NCI-H2227 (cell line): ENCODE measurements around the gene ERBB4.
"Not testable (repeated sequence)": the region's sequence is repeated elsewhere in the genome, so short reads cannot be mapped to it uniquely, and the experiment has no call there.

Experiments used
- DNase-seq: peaks from one replicate; lab custom pipeline; 2025; ENCODE audit not compliant: unreplicated experiment; lab: John Stamatoyannopoulos, UW

Gene ERBB4

DNA sequence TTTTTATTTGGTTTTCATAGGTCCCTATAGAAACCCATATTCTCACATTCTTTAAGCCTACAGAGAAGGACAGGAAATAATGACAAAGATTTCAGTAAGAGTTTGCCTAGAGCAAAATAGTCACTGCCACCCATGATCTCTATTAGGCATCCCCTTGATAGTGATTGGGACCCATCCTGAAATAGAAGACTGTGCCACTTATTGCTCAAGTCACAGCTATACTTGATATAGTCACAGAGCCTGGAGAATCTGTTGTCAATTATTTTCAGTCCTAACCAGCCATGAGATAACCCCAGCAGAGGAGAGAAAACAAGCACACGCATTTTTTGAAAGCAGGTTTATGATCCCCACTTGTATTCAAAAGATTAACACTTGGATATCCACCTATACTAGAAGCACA is 8.2 kb downstream of the ERBB4 start:
- no peak for DNase-seq

GRCh38 chr2:212528106-212528856 is 10.3 kb downstream of the ERBB4 start:
- no peak for DNase-seq

GRCh38 chr2:212526059-212526458 is 12.5 kb downstream of the ERBB4 start:
- no peak for DNase-seq

- no peak for DNase-seq
These were observed 14.8 kb downstream of the ERBB4 start for GRCh38 chr2:212523756-212524155.

GRCh38 chr2:212520340-212520739 is 18.3 kb downstream of the ERBB4 start:
- DNase-seq = peak; percentile 52

DNA sequence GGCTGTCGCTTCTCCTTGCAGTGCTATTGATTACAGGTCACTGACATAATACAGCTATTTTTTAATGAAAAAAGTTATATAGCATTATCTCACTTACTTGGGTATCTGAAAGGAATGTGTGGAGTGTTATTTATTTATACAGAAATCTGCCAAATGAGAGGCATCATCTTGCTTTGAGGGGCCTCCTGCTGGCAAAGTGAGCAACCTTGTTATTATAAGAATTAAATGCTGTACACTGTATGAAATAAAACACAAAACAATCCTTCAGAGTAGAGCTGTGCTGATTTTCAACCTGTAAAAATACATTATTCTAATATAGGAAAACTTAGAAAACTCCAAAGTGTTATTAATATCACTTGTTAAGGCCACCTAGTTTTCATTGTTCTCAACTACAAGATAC is 20.9 kb downstream of the ERBB4 start:
- DNase-seq = no peak

GRCh38 chr2:212505586-212505985 is 33.0 kb downstream of the ERBB4 start:
- DNase-seq = no peak

DNA sequence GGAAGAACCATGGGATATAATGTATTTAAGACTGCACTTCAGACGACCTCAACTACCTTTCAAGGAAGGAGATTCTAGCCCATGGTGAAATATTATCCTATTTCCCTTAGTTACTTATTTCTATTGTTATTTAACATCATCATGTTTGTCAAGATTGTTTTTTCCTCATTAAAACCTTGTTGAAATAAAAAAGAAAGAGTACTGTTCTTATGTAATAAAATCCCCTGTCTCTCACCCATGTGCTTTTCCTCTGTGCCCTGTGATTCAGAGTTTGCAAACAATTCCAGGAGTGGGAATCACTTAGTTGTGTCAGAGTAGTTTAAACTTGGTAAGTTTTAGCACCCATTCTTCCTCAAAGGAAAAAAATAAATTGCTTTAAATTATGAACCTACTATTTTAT is 43.6 kb downstream of the ERBB4 start:
- DNase-seq = no peak

- DNase-seq = no peak
These were observed 44.1 kb downstream of the ERBB4 start for GRCh38 chr2:212494418-212495020.

- DNase-seq = no peak
These were observed 48.8 kb downstream of the ERBB4 start for GRCh38 chr2:212489719-212490346.

GRCh38 chr2:212488611-212489010 is 50.0 kb downstream of the ERBB4 start:
- no peak for DNase-seq

- no peak for DNase-seq
These were observed 54.0 kb downstream of the ERBB4 start for GRCh38 chr2:212484563-212485080.

DNA sequence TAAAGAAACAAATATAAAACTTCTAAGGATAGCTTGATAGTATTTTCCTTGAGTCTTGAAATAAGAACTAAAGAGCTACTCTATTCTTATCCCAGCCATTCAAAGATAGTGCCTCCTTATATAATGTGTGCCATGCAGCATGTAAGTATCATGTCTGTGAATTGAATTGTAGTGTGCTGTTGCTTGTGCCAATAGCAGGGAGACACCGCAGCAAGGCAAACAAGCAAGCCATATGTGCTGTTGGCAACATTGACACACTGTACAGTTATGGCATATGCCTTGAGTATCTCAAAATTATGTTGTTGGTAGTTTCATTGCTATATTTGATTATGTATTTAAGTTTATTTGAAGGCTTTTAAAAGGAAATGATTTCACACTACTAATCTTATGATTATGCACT is 58.2 kb downstream of the ERBB4 start:
- DNase-seq = no peak

DNA sequence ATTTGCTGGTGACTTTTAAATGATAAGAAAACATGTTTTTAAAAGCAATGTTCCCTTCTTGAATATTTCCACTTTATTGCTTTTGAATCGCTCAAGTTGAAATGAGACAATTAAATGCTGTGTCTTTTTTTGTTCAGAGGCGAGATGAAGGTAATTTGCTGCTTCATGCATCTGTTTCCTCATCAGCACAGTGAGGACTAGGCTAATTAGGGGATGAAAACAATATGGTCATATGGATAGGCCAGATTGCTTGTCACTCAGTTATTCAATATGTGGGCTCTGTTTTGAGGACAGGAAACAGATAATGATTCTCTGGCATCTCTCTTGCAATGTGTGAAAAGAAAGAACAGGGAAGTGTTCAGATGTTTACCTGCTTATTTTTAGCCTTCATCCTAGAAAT is 61.0 kb downstream of the ERBB4 start:
- DNase-seq = no peak

DNA sequence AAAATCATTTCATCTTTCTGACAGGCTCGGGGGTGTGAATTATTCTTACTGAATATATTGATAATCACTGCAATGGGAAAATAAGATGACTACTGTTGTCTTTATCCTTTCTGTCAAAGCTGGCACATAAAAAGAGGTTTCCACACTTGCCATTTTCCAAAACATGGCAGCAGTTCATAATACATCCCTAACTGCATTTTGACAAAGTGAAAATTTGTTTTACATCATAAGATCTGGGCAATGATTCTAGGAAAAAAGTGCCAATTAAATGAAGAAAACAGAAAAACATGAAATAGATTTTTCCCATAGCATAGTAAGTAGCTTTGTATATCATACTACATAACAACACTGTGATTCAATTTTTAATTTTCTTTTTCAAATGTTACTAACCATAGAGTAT is 65.4 kb downstream of the ERBB4 start:
- DNase-seq = no peak

- not testable (repeated sequence) for DNase-seq
These were observed 71.1 kb downstream of the ERBB4 start for GRCh38 chr2:212467551-212467950.

DNA sequence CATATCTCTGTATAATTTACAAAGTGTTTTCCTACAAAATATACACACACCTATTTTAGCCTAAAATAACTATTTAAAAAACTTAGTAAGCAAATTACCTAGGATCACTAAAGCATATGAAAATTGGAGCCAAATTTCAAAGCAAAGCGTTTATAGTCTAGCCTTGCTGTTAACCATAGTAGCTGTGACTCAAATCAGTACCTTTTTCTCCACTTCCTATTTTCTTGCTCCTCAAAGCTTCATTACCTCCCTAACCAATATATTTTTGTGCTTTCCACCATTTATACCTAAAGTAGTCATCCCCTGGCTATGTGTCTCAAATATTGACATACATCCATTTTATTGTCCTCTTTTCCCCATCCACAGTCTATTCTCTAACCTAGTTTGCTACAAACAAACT is 73.1 kb downstream of the ERBB4 start:
- no peak for DNase-seq

GRCh38 chr2:212461708-212462107 is 76.9 kb downstream of the ERBB4 start:
- not testable (repeated sequence) for DNase-seq

- no peak for DNase-seq
These were observed 84.5 kb downstream of the ERBB4 start for GRCh38 chr2:212454149-212454548.

DNA sequence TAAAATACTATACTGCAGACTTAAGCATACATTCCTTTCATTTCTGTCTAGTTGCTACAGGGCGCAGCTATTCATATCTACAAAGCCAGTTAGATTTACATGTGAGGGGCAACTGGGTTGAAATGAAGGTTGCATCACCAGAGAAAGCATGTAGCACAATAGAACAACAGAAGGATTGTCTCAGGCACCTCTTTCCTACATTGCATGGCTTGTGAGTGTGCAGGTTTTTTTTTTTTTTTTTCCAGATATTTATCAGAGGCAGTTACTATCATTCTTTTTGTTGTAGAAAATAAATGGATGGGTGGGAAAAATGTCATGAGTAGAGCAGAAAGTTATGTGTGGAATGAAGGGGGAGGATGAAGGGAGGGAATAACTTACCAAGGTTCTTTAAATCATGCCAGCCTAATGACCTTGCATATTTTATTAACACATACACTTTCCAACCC is 86.8 kb downstream of the ERBB4 start:
- DNase-seq = no peak

DNA sequence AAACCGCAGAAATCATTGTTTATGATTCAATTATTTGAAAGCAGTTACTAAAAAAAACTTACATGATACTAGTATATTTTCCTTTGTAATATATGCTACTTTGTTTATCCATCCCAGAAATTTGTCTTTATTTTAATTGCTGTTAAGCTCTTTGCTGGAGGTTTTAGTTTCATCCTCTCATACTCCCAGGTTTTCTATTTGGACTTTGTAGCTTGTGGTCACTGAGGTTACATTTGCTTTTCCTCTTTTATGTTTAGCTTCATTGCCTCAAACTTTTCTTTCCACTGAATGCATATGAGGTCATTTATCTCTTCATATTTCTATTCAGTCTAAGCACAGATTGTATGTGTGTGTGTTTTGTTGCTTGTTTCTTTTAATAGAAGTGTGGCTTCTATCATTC is 89.9 kb downstream of the ERBB4 start:
- no peak for DNase-seq

DNA sequence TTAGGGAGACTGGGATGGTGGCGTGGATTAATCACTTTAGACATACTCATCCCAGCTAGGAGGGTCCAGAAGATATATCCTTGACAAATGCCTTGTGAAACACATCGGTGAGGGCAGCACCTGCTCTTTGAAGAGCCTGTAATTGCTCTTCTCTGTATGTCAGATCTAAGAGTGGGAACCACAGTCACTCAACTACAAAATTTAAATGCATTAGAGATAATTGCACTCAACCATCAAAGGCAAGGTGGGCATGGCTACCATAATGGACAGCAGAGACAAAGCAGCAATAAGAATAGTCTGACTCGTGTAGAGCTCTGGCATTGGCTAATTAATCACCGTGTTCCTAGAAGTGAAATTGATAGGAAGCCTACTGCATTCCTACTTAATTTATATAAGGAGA is 96.8 kb downstream of the ERBB4 start:
- no peak for DNase-seq
